ENCODE data around the gene CST4.
A peak's percentile ranks its signal among the peaks of the same experiment; 100 is the strongest.
"Not testable (repeated sequence)": the region's sequence is repeated elsewhere in the genome, so short reads cannot be mapped to it uniquely, and the experiment has no call there.

Gene CST4

DNA sequence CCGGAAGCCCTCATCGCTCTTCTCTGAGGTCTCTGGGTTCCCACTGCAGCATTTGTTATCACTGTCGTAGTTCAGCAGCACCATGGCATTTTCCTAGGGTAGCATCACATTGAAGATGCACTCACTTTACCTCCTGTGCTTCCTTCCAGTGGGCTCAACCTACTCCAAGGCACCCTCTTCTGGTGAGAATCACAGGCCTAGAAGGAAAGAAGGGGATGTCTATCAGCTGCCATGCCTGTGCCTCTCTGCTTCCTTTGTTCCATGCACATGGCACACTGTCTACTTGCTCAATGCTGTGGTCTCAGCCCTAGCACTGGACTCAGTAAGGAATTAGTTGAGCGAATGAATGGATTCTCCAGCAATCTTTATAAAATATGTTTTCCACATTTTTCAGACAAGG is 22.6 kb downstream of the CST4 start:
- DNase-seq (ENCODE audit: low read depth) = no peak
- in situ Hi-C loops (cut with HindIII; ENCODE audit: low sequenced_read_pairs) = no loop called here
- TF ChIP-seq, protein P1, sequence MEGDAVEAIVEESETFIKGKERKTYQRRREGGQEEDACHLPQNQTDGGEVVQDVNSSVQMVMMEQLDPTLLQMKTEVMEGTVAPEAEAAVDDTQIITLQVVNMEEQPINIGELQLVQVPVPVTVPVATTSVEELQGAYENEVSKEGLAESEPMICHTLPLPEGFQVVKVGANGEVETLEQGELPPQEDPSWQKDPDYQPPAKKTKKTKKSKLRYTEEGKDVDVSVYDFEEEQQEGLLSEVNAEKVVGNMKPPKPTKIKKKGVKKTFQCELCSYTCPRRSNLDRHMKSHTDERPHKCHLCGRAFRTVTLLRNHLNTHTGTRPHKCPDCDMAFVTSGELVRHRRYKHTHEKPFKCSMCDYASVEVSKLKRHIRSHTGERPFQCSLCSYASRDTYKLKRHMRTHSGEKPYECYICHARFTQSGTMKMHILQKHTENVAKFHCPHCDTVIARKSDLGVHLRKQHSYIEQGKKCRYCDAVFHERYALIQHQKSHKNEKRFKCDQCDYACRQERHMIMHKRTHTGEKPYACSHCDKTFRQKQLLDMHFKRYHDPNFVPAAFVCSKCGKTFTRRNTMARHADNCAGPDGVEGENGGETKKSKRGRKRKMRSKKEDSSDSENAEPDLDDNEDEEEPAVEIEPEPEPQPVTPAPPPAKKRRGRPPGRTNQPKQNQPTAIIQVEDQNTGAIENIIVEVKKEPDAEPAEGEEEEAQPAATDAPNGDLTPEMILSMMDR (IDR thresholded peaks at IDR 0.05; ENCODE audit: low read depth, low read length, missing control alignments) = peak; percentile 50
- H3K4me3 ChIP-seq (ENCODE audit: low read depth, low read length) = no peak overlapping the region

DNA sequence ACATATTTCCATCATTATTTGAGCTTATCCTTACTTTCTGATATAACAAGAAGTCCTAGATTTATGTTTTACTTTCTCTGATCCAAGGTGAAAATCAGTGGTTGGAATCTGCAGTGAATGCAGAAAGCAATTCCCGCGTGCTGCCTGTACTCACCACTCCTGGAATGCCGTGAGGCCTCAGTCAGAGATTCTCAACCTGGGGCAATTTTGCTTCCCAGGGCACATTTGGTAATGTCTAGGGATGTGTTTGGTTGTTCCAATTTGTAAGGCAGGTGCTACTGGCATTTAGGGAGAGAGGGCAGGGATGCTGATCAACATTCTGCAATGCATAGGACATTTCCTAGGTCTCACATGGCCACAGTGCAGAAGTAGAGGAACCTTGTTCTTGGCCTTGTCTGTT is 23.9 kb downstream of the CST4 start:
- in situ Hi-C loops (cut with HindIII; ENCODE audit: low sequenced_read_pairs) = no loop called here
- H3K4me3 ChIP-seq (ENCODE audit: low read depth, low read length) = no peak overlapping the region
- TF ChIP-seq, protein P1 (IDR thresholded peaks at IDR 0.05; ENCODE audit: low read depth, low read length, missing control alignments) = no peak
- DNase-seq (ENCODE audit: low read depth) = no peak

DNA sequence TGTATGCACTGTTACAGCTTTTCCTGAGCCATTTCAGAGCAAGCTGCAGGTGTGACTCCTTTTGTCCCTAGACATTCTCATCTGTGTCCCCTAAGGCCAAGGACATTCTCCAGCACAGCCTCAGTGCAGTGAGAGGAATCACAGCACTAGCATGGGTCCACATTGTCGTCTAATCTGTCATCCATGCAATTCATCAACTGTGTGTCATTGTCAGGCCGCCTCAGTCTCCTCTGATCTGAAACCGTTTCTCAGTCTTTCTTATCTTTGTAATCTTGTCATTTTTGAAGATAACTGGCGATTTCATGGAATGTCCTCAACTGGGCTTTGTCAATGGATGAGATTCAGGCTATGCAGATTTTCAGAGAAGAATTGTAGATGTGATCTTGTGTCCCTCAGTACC is 24.8 kb downstream of the CST4 start:
- in situ Hi-C loops (cut with HindIII; ENCODE audit: low sequenced_read_pairs); H3K4me3 ChIP-seq (ENCODE audit: low read depth, low read length); DNase-seq (ENCODE audit: low read depth): not testable (repeated sequence)

DNA sequence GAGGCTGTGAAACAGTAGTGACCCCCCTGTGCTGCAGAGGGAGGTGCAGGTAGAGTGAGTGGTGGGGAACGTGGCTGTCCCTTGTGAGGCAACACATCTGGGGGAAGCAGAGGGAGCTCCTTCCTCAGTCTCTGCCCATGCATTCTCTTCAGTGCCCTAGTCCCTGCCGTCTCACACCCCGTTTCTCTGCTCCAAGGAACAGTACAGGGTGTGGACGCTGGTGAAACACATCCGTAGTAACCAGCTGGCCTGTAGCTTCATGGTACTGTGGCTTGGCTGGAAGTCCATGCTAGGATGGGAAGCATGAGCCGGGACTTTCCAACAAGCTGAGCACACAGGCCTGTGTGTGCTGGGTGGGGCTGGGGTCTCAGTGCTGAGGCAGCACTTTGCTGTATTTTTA is 25.7 kb downstream of the CST4 start:
- TF ChIP-seq, protein P1 (IDR thresholded peaks at IDR 0.05; ENCODE audit: low read depth, low read length, missing control alignments) = no peak
- no peak for DNase-seq (ENCODE audit: low read depth)
- in situ Hi-C loops (cut with HindIII; ENCODE audit: low sequenced_read_pairs) = no loop called here
- no peak overlapping the region for H3K4me3 ChIP-seq (ENCODE audit: low read depth, low read length)

DNA sequence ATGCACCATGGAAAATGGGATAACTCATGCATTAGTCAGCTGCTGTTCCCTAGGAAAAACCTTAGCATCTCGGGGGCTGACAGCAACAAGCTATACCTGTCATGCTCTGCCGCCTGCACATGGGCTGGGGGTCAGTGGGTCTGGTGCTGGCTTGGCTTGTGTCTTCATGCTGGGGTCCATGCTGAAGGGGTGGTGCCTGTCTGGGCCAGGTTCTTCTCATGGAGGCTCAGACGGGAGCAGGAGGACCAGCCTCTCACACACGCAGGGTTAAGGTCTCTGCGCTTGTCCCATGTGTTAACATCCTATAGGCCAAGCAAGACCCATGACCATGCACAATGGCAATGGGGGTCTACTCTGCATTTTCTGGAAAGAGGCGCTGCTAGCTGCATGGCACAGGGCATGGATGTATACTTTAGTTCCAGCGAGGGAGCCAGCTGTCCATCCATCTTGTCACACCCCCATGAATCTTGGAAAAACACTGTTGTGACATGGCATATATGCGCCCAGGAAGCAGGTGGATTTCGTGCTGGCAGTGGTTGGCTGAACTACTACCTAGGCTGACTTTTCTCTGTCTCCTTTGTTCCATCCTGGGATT is 26.5 kb downstream of the CST4 start:
- in situ Hi-C loops (cut with HindIII; ENCODE audit: low sequenced_read_pairs) = no loop called here
- TF ChIP-seq, protein P1 (IDR thresholded peaks at IDR 0.05; ENCODE audit: low read depth, low read length, missing control alignments) = no peak
- H3K4me3 ChIP-seq (ENCODE audit: low read depth, low read length) = no peak overlapping the region
- DNase-seq (ENCODE audit: low read depth) = no peak

DNA sequence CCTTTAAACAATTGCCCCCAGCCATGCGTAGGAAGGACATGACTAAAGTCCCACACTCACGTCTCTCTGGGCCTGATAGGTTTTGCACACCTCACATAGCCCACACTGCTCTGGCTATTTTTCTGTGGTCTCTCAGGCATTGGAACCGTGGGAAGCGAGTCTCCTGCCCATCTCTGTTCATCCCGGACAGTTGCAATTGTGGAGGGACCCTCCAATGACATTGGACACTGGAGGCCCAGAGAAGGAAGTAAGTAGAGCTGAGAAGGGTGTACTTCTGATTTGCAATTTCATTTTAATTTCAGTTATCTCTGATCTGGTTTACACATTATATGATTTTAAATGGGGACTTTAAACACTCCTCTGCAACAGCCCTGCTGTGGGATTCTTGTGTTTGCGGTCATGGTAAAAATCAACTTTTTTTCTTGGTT is 27.8 kb downstream of the CST4 start:
- no peak for DNase-seq (ENCODE audit: low read depth)
- in situ Hi-C loops (cut with HindIII; ENCODE audit: low sequenced_read_pairs) = no loop called here
- TF ChIP-seq, protein P1 (IDR thresholded peaks at IDR 0.05; ENCODE audit: low read depth, low read length, missing control alignments) = no peak
- H3K4me3 ChIP-seq (ENCODE audit: low read depth, low read length) = no peak overlapping the region

DNA sequence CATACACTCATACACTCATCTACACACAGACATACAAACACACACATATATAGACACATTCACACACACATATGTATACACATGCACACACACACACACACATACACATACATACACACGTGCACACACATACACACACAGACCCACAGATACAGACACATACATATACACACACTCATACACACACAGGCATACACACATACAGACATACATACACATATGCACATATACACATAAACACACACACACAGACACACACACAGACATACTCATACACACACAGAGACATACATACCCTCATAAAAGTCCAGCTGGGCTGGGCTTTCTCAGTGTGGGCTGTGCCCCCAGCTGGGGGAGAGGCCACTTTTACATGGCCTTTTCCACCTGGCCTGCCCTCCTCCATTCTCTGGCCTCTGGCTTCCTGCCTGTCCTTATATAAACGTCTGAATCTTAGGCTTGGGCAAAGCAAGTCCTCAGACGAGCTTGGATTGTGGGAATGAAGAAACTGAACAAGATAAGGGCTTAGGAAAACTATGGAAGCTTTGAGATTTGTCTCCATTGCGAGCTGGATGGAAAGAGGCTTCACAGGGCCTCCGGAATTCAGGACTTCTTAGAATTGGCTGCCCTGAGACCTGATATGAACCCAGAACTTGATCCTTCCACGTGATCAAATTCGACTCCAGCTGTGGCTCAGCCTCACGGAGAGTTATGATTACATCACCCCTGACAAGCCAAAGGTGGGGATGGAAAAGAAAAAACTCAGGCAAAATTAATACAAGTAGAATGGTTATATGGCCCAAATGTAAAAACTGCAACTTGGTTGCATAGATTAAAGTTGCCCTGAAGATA is 28.6 kb downstream of the CST4 start:
- DNase-seq (ENCODE audit: low read depth) = peak; percentile 19
- H3K4me3 ChIP-seq (ENCODE audit: low read depth, low read length) = no peak overlapping the region
- in situ Hi-C loops (cut with HindIII; ENCODE audit: low sequenced_read_pairs) = no loop called here
- TF ChIP-seq, protein P1 (IDR thresholded peaks at IDR 0.05; ENCODE audit: low read depth, low read length, missing control alignments) = no peak

DNA sequence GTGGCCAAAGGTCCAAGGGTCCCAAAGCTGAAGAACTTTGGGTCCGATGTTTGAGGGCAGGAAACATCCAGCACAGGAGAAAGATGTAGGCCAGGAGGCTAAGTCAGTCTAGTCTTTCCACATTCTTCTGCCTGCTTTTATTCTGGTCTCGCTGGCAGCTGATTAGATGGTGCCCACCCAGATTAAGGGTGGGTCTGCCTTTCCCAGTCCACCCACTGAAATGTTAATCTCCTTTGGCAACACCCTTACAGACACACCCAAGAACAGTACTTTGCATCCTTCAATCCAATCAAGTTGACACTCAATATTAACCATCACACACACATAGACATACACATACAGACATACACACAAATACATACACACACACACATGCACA is 29.2 kb downstream of the CST4 start:
- in situ Hi-C loops (cut with HindIII; ENCODE audit: low sequenced_read_pairs); DNase-seq (ENCODE audit: low read depth); H3K4me3 ChIP-seq (ENCODE audit: low read depth, low read length): not testable (repeated sequence)
